ENCODE data around the gene NQO1. TPM values are rescaled to one million over a fixed set of nuclear protein-coding genes. Genes with fewer than 3 reads are reported as not detected.

Gene NQO1
- total RNA-seq, 1 experiment from 2014 or later = 519 TPM

DNA sequence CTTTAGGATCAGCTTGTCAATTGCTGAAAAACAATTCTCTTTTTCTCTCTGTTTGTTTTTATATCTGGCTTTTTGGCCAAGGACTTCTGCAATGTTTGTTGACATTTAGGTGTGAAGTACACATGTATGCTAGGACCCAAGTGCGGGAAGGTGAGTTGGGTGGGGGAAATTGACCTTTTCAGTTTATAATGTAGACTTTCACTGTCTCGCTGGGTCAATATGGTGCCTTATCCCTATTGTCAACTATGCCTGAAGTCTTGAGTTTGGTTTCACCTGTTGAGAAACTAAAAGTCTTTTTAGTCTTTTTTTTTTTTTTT is 45.2 kb upstream of the NQO1 start:
- H4K20me1 ChIP-seq (ENCODE audit: insufficient read depth) = no peaks in the 10 kb centered on the region
- no peak for ATAC-seq
- intact Hi-C loops (cut with micrococcal nuclease) = no loop called here
- H3K27me3 ChIP-seq (ENCODE audit: insufficient read depth, low read length) = no peaks in the 10 kb centered on the region
- no peak overlapping the region for H3K4me3 ChIP-seq (replicated peaks in 1 of 2; ENCODE audit: low read depth in 1 of 2, low read length in 2 of 2)
- ChIA-PET RAD21 (ENCODE audit: low non-redundant PET in 1 of 2, low total read pairs in 2 of 2, uncharacterized antibody in 2 of 2, unreplicated experiment in 2 of 2) (no interaction called here), CTCF (interaction anchor here (1.3 kb wide), 1 partner anchor 17 kb away, joined by 3 read pairs; the partner anchor contains the start of gene NOB1), POLR2A (no interaction called here)
- no peaks in the 10 kb centered on the region for H3K36me3 ChIP-seq (ENCODE audit: control insufficient read depth in 1 of 2, insufficient read depth in 2 of 2, low read length in 2 of 2)
- H3K27ac ChIP-seq (ENCODE audit: low read depth, low read length) = no peak overlapping the region
- H3K4me2 ChIP-seq (ENCODE audit: low read length) = no peak overlapping the region
- peaks cover 17 to 34% of the 10 kb centered on the region in 2 experiments for H3K4me1 ChIP-seq (ENCODE audit: control insufficient read depth in 1 of 2, insufficient read depth in 2 of 2, low read length in 2 of 2)
- DNase-seq (ENCODE audit: low read depth, low spot score) = no peak
- H2AFZ ChIP-seq (ENCODE audit: low read depth, low read length, poor library complexity, severe bottlenecking) = no peak overlapping the region
- H3K9ac ChIP-seq (ENCODE audit: low read length) = no peak overlapping the region
- no peaks in the 10 kb centered on the region for H3K9me3 ChIP-seq (ENCODE audit: control insufficient read depth in 1 of 2, insufficient read depth in 1 of 2, low read depth in 1 of 2, low read length in 2 of 2)
- no TSS peak for BruUV-seq (replicated peaks)
- TF ChIP-seq ZFX (IDR thresholded peaks at IDR 0.05) (no peak), EZH2phosphoT487 (IDR thresholded peaks at IDR 0.05; ENCODE audit: borderline replicate concordance) (no peak), RAD21 (IDR thresholded peaks at IDR 0.05; ENCODE audit: low read depth) (no peak), SP1 (IDR thresholded peaks at IDR 0.05; ENCODE audit: low read depth) (no peak), ZNF274 (IDR thresholded peaks at IDR 0.05; ENCODE audit: low read depth, low read length) (no peak), SIN3A (IDR thresholded peaks at IDR 0.05; ENCODE audit: low read depth) (no peak), EZH2 (IDR thresholded peaks at IDR 0.05) (no peak), YY1 (IDR thresholded peaks at IDR 0.05; ENCODE audit: extremely low read depth, insufficient replicate concordance, low read depth, low read length) (no peak)
- TF ChIP-seq, protein P1, sequence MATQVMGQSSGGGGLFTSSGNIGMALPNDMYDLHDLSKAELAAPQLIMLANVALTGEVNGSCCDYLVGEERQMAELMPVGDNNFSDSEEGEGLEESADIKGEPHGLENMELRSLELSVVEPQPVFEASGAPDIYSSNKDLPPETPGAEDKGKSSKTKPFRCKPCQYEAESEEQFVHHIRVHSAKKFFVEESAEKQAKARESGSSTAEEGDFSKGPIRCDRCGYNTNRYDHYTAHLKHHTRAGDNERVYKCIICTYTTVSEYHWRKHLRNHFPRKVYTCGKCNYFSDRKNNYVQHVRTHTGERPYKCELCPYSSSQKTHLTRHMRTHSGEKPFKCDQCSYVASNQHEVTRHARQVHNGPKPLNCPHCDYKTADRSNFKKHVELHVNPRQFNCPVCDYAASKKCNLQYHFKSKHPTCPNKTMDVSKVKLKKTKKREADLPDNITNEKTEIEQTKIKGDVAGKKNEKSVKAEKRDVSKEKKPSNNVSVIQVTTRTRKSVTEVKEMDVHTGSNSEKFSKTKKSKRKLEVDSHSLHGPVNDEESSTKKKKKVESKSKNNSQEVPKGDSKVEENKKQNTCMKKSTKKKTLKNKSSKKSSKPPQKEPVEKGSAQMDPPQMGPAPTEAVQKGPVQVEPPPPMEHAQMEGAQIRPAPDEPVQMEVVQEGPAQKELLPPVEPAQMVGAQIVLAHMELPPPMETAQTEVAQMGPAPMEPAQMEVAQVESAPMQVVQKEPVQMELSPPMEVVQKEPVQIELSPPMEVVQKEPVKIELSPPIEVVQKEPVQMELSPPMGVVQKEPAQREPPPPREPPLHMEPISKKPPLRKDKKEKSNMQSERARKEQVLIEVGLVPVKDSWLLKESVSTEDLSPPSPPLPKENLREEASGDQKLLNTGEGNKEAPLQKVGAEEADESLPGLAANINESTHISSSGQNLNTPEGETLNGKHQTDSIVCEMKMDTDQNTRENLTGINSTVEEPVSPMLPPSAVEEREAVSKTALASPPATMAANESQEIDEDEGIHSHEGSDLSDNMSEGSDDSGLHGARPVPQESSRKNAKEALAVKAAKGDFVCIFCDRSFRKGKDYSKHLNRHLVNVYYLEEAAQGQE (IDR thresholded peaks at IDR 0.05; ENCODE audit: low read depth) = no peak
- TF ChIP-seq, protein P2, sequence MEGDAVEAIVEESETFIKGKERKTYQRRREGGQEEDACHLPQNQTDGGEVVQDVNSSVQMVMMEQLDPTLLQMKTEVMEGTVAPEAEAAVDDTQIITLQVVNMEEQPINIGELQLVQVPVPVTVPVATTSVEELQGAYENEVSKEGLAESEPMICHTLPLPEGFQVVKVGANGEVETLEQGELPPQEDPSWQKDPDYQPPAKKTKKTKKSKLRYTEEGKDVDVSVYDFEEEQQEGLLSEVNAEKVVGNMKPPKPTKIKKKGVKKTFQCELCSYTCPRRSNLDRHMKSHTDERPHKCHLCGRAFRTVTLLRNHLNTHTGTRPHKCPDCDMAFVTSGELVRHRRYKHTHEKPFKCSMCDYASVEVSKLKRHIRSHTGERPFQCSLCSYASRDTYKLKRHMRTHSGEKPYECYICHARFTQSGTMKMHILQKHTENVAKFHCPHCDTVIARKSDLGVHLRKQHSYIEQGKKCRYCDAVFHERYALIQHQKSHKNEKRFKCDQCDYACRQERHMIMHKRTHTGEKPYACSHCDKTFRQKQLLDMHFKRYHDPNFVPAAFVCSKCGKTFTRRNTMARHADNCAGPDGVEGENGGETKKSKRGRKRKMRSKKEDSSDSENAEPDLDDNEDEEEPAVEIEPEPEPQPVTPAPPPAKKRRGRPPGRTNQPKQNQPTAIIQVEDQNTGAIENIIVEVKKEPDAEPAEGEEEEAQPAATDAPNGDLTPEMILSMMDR (IDR thresholded peaks at IDR 0.05 in 2 of 3, conservative IDR thresholded peaks at IDR 0.05 in 1 of 3; ENCODE audit: borderline replicate concordance in 1 of 3, insufficient read depth in 1 of 3, low read depth in 2 of 3, low read length in 2 of 3) = no peak
- TF ChIP-seq, protein P3, sequence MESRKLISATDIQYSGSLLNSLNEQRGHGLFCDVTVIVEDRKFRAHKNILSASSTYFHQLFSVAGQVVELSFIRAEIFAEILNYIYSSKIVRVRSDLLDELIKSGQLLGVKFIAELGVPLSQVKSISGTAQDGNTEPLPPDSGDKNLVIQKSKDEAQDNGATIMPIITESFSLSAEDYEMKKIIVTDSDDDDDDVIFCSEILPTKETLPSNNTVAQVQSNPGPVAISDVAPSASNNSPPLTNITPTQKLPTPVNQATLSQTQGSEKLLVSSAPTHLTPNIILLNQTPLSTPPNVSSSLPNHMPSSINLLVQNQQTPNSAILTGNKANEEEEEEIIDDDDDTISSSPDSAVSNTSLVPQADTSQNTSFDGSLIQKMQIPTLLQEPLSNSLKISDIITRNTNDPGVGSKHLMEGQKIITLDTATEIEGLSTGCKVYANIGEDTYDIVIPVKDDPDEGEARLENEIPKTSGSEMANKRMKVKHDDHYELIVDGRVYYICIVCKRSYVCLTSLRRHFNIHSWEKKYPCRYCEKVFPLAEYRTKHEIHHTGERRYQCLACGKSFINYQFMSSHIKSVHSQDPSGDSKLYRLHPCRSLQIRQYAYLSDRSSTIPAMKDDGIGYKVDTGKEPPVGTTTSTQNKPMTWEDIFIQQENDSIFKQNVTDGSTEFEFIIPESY (IDR thresholded peaks at IDR 0.05; ENCODE audit: extremely low read depth, insufficient replicate concordance, low read length) = no peak
- H3K79me2 ChIP-seq (ENCODE audit: insufficient read depth, low read length) = peaks cover 74% of the 10 kb centered on the region
- H3K9me2 ChIP-seq (ENCODE audit: insufficient read depth) = no peaks in the 10 kb centered on the region
